CD4-positive, alpha-beta T cell treated with Interferon alpha-2 for 1 hour (primary cell): Measurements from ENCODE around the gene CNTNAP2.

Source experiments
- DNase-seq, 2 donors: peaks; one replicate each; pipeline ENCODE4 v3.0.0-alpha.2; 2020 to 2022

The CNTNAP2 gene

GRCh38 chr7:146319629-146320028 lies 203.0 kb downstream of the CNTNAP2 start:
- DNase-seq, result no peak

- DNase-seq, result no peak
Measured at GRCh38 chr7:146321301-146321700, 204.7 kb downstream of the CNTNAP2 start.

- no peak for DNase-seq
Measured at GRCh38 chr7:146331369-146331768, 214.8 kb downstream of the CNTNAP2 start.

- DNase-seq, result no peak
Measured at GRCh38 chr7:146345251-146345650, 228.7 kb downstream of the CNTNAP2 start.

- no peak for DNase-seq
Measured at GRCh38 chr7:146346096-146346495, 229.5 kb downstream of the CNTNAP2 start.

DNA sequence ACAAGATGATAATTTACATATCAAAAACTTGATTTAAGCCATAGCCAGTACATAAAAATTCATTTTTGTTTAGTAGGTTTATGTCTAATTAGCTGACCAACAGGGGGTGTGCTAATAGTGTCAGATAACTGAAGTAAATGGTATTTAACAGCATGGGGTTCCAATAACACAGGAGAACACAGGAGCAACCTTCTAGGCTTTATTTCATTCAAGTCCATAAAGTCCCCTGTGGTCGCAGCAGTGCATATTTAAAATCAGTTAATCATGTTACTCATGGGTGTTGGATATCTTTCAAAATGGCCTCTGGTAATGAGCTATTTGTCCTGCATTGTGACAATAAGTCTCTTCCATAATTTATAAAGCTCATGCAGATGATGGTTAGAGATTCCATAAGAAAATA lies 238.6 kb downstream of the CNTNAP2 start:
- no peak for DNase-seq

- no peak for DNase-seq
Measured at GRCh38 chr7:146359176-146359575, 242.6 kb downstream of the CNTNAP2 start.

GRCh38 chr7:146366938-146367337 lies 250.3 kb downstream of the CNTNAP2 start:
- no peak for DNase-seq

- no peak for DNase-seq
Measured at GRCh38 chr7:146370171-146370570, 253.6 kb downstream of the CNTNAP2 start.

DNA sequence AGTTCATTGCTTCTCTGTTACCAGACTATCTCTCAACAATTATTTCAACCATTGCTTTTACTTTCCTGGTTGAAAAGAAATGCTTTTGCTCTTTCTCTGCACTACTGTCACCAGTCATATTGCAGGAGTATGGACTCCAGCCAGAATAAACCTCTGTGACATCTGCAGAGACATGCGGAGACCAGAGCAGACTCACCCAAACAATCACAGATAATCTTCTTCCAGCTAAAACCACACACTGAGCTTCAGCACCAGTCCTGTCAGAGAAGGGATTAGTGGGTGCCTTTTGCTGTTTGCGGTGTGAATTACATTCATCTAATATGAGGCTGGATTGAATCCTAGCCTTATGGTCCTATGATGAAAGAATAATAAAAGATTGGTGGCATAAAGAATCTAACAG lies 258.6 kb downstream of the CNTNAP2 start:
- no peak for DNase-seq

DNA sequence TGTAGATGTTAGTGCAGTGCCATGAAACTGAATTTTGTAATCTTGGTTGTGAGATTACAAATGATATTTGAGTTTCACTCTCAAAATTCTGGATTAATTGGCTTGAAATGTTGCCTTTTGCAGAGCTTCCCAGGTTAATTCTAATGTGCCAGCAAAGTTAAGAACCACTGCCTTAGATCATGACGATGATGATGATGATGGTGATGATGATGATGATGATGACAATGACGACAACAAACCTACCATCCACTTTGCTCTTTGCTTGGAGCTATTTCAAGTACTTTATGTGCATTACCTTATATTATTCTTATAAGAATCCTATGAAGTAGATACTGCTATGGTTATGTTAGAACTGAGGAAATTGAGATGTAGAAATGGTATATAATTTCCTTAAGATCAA lies 261.6 kb downstream of the CNTNAP2 start:
- no peak for DNase-seq

- DNase-seq, result no peak
Measured at GRCh38 chr7:146387140-146387539, 270.5 kb downstream of the CNTNAP2 start.

- no peak for DNase-seq
Measured at GRCh38 chr7:146388928-146389327, 272.3 kb downstream of the CNTNAP2 start.

DNA sequence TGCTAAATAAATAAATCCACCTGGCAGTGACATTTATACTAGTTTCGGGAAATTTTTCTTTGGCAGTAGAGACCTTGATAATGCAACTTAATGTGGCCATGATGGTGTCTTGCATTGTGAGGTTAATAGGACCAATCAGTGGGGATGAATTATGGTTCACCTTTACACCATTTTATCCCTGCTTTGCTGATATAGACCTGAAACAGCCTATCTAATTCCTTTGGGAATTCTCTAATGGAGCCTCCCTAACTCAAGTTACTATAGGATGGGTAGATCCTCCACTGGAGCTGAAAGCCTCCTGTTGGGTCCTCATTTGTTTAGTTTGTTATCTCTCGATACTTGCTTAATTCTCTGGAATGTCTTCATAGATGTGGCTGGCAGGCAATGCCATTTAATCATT lies 276.7 kb downstream of the CNTNAP2 start:
- no peak for DNase-seq

GRCh38 chr7:146397141-146397540 lies 280.5 kb downstream of the CNTNAP2 start:
- no peak for DNase-seq

- DNase-seq, result no peak
Measured at GRCh38 chr7:146401939-146402338, 285.3 kb downstream of the CNTNAP2 start.

- no peak for DNase-seq
Measured at GRCh38 chr7:146405737-146406136, 289.1 kb downstream of the CNTNAP2 start.

GRCh38 chr7:146411975-146412374 lies 295.4 kb downstream of the CNTNAP2 start:
- no peak for DNase-seq

DNA sequence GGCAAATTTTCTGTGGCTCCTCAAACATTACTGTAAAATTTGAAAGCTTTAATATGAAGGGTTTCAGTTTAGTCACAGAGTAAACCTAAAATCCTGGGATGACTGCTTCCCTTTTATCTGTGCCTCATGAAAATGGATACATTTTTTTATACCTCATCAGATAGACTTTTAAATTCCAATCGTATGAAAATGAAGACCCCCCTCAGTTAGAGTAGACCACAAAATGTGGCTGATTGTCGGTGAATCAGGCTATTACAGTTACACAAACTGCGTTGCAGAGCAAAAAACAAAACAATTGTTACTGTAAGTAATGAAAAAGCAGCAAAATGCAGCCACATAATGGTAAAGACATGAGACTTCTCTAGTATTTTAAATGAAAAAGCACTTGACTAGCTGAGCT lies 296.2 kb downstream of the CNTNAP2 start:
- no peak for DNase-seq

- no peak for DNase-seq
Measured at GRCh38 chr7:146414373-146414772, 297.8 kb downstream of the CNTNAP2 start.

- DNase-seq, result no peak
Measured at GRCh38 chr7:146414937-146415336, 298.3 kb downstream of the CNTNAP2 start.

DNA sequence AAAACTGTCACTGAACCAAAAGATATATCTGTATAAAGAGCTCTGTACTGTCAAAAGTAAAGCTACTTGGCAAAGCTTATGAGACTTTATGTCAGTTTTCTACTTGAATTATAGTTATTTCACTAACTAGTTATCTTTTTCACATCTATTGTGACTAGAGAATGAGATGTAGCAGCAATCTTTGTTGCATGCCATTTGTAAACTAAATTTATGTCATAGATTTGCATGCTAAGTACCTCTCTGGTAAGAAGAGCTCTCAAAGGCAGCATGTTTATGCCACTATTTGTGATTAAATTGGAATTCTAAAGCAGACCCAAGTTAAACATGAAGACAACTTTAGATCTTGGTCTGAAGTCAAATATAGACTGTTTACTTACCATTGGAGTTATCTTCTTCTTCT lies 300.6 kb downstream of the CNTNAP2 start:
- no peak for DNase-seq

DNA sequence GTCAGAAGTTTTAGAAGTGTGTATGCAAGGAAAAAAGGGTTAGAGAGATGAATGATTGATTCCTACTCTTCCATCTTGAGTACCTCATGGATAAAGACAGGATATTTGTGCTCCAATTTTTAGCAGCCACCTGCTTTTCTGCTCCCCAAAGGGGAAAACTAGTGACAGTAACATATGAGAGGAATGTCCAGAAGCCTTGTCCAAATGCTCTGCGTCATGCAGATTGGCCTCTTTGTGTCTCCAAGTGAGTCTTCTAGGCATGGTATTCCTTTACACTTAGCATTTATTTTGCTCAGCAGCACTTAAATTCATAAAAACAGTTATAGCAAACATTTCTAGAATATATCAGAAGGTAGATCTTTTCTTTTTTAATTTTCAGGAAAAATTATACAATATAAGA lies 306.8 kb downstream of the CNTNAP2 start:
- DNase-seq, result no peak

DNA sequence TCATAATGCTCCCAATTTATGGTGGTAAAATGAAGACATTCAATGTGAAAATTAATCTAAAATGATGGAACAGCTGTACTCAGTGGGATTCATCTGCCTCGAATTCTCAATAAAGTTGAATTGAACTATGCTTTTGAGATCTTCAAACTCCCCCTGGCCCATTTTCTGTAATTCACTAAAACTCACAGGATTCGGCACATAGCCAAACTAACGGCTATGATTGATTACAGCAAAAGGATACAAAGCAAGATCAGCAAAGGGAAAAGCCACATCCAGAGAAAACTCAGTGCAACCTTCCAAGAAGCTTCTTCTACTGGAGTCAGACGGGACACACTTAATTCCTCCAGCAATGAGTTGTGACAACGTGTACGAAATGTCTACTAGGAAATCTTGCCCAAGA lies 307.5 kb downstream of the CNTNAP2 start:
- DNase-seq, result no peak

DNA sequence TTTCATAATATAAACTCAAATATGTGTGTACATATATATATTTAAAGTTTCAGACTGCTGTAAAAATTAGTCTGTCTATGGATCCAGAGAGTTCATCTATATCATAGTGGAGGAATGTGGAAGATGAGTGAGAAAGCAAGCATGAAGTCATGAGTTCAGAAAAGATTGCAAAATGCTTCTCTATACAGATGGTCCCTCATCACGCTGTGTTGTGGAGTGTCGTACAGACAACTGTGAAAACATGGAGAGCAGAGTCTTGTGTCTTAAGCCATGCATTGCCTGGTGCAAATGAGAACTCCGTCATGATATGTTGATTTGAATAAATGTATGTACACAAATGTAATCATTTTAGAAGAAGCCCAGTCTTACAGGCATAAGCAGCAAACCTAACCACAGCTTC lies 316.9 kb downstream of the CNTNAP2 start:
- no peak for DNase-seq

- no peak for DNase-seq
Measured at GRCh38 chr7:146443102-146443501, 326.5 kb downstream of the CNTNAP2 start.
